ENCODE measurements around the gene ZFP1.

ZFP1 gene

GRCh38 chr16:75148311-75149195 is at the start of gene ZFP1:
Gene ZFP1 (plus strand): TSS chr16:75148524. CDS start chr16:75152952, 4,428 bp downstream.
- DNase-seq, result peak; percentile 96

GRCh38 chr16:75099075-75099667 is 49.2 kb upstream of the ZFP1 start:
- DNase-seq, result no peak

- DNase-seq, result peak; percentile 59
Observed at GRCh38 chr16:75099738-75100602, 48.4 kb upstream of the ZFP1 start.

GRCh38 chr16:75100603-75100990 is 47.7 kb upstream of the ZFP1 start:
- DNase-seq, result no peak

GRCh38 chr16:75101635-75102034 is 46.7 kb upstream of the ZFP1 start:
- DNase-seq, result no peak

GRCh38 chr16:75102595-75102994 is 45.7 kb upstream of the ZFP1 start:
- DNase-seq, result no peak

GRCh38 chr16:75103994-75104393 is 44.3 kb upstream of the ZFP1 start:
- no peak for DNase-seq

- no peak for DNase-seq
Observed at GRCh38 chr16:75104836-75105235, 43.5 kb upstream of the ZFP1 start.

GRCh38 chr16:75105306-75106061 is 42.8 kb upstream of the ZFP1 start:
- peak; percentile 35 for DNase-seq

- DNase-seq, result no peak
Observed at GRCh38 chr16:75106351-75107274, 41.7 kb upstream of the ZFP1 start.

GRCh38 chr16:75107505-75107904 is 40.8 kb upstream of the ZFP1 start:
- DNase-seq, result no peak

- DNase-seq, result peak; percentile 90
Observed at GRCh38 chr16:75108792-75109731, 39.3 kb upstream of the ZFP1 start.

- DNase-seq, result peak; percentile 31
Observed at GRCh38 chr16:75109732-75110243, 38.5 kb upstream of the ZFP1 start.

GRCh38 chr16:75110637-75111513 is 37.4 kb upstream of the ZFP1 start:
- DNase-seq, result peak; percentile 87

- no peak for DNase-seq
Observed at GRCh38 chr16:75111514-75111940, 36.8 kb upstream of the ZFP1 start.

GRCh38 chr16:75111961-75112733 is 36.2 kb upstream of the ZFP1 start:
- DNase-seq, result no peak

GRCh38 chr16:75112734-75113491 is 35.4 kb upstream of the ZFP1 start:
- no peak for DNase-seq
